Natural killer cell (primary cell): ENCODE results near the gene GRIN3B. TPM values are rescaled to one million over a fixed set of nuclear protein-coding genes. Genes with fewer than 3 reads are reported as not detected.

Experiments
- ATAC-seq, 3 donors: fragments of 150-1000 bp in 2 of 3; fragments of 200-7000 bp in 1 of 3; cut with Tn5 transposase; 1 replicate in 1 of 3; 2 replicates in 2 of 3; pipeline ENCODE4 v1.10.0; 2021; ENCODE audit warnings: mild to moderate bottlenecking in 2 of 3, moderate library complexity in 2 of 3
- DNase-seq, 2 donors: peaks; one replicate each; pipeline versions ENCODE4 v3.0.0 to v3.0.0-alpha.2; 2013 to 2021; ENCODE audit warnings: mixed read lengths in 1 of 2
- H3K27ac ChIP-seq: one replicate; pipeline ENCODE4 v1.5.1; 2013; ENCODE audit warnings: mild to moderate bottlenecking, low read length
- H3K27me3 ChIP-seq: one replicate; pipeline ENCODE4 v1.6.1; 2013; ENCODE audit warnings: low read length; ENCODE audit not compliant: control insufficient read depth, insufficient read depth
- H3K36me3 ChIP-seq: one replicate; pipeline ENCODE4 v1.6.1; 2013; ENCODE audit warnings: low read length; ENCODE audit not compliant: control insufficient read depth, insufficient read depth
- H3K4me1 ChIP-seq: one replicate; pipeline ENCODE4 v1.6.1; 2013; ENCODE audit warnings: low read length; ENCODE audit not compliant: control insufficient read depth, insufficient read depth
- H3K4me3 ChIP-seq: one replicate; pipeline ENCODE4 v1.5.1; 2013; ENCODE audit warnings: low read length
- H3K9me3 ChIP-seq: one replicate; pipeline ENCODE4 v1.6.1; 2013; ENCODE audit warnings: low read length; ENCODE audit not compliant: control insufficient read depth, insufficient read depth
- H3K27ac Mint-ChIP-seq, 2 donors: one replicate each; pipeline ENCODE4 v1.8.0; 2022; ENCODE audit warnings: mild to moderate bottlenecking in 2 of 2, mixed read lengths in 2 of 2, moderate library complexity in 1 of 2
- H3K27me3 Mint-ChIP-seq, 2 donors: one replicate each; pipeline ENCODE4 v1.8.0; 2022; ENCODE audit warnings: low read depth in 2 of 2, mixed read lengths in 2 of 2
- H3K36me3 Mint-ChIP-seq: one replicate; pipeline ENCODE4 v1.8.0; 2022; ENCODE audit warnings: mixed read lengths
- H3K4me1 Mint-ChIP-seq, 2 donors: one replicate each; pipeline ENCODE4 v1.8.0; 2022; ENCODE audit warnings: mixed read lengths in 2 of 2
- H3K4me3 Mint-ChIP-seq: one replicate; pipeline ENCODE4 v1.8.0; 2022; ENCODE audit warnings: mild to moderate bottlenecking, moderate library complexity, mixed read lengths
- H3K9me3 Mint-ChIP-seq, 2 donors: one replicate each; pipeline ENCODE4 v1.8.0; 2022; ENCODE audit warnings: mixed read lengths in 2 of 2
- WGBS: methylation state at CpG from one replicate; pipeline ENCODE4 v1.1.7; 2013; ENCODE audit warnings: missing lambda C conversion rate; ENCODE audit not compliant: insufficient coverage; 5-methylcytosine and 5-hydroxymethylcytosine counted together
- intact Hi-C: fragments of 100-400 bp; cut with micrococcal nuclease; formaldehyde crosslinking; loops from one replicate; pipeline ENCODE4 v1.14.2; 2022
- total RNA-seq, 4 donors: library from RNA; stranded (reverse); fragments of 120-200 nt in 1 of 4; gene quantifications; one replicate each; pipeline versions ENCODE4 v1.2.3 to v1.2.4, GENCODE V29; 2013 to 2022
- TF ChIP-seq, protein P1 (sequence below): fragments of 200-600 bp; IDR thresholded peaks from one replicate; pipeline ENCODE4 v1.8.0; 2022; ENCODE audit warnings: antibody characterized with exemption

Gene GRIN3B
- total RNA-seq, 3 donors from 2014 or later (not counting 1 experiment from before 2014, with no cell fraction given): 0.09 to 0.15 TPM; not detected in 1

DNA sequence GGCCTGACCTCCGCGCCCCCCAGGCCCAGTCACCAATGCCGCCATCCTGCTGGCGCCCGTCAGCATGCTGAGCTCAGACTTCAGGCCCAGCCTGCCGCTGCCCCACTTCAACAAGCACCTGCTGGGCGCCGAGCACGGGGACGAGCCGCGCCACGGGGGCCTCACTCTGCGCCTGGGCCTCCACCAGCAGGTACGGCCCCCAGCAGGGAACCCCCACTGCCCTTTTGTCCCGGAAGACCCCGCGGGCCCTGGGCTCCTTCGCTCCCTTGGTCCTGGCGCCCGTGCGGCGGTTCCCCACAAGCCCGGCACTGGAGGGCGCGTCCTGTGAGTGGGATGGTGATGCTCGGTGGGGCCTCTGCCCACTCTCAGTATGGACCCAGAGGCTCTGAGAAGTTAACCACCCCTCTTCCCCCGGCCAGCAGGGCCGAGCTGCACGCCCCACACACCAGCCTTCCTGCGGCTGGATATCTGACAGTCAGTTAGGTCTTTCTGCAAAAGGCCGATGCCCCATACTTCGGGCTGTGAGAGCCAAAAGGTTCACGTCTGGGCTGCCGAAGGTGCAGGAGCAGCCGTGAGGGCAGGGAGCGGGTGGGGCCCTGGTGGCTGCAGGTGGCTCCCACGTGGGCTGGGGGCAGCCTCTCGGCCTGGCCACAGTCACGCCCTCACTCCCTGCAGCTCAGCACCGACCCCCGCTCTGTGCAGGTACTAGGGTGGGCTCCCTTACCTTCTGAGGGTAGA lies 8.1 kb upstream of the GRIN3B start:
- H3K4me1 ChIP-seq: peaks cover 32% of the 10 kb centered on the region
- H3K36me3 Mint-ChIP-seq: no peaks in the 10 kb centered on the region
- H3K36me3 ChIP-seq: peaks cover 8% of the 10 kb centered on the region
- DNase-seq (no peak), ATAC-seq (no peak)
- 96% methylated on average over 40 of the region's 42 CpGs for WGBS
- H3K4me3 Mint-ChIP-seq: no peak overlapping the region
- peaks cover 7 to 17% of the 10 kb centered on the region in 2 donors for H3K4me1 Mint-ChIP-seq
- intact Hi-C loops: no loop called here
- H3K9me3 Mint-ChIP-seq: no peaks in the 10 kb centered on the region
- TF ChIP-seq, protein P1, sequence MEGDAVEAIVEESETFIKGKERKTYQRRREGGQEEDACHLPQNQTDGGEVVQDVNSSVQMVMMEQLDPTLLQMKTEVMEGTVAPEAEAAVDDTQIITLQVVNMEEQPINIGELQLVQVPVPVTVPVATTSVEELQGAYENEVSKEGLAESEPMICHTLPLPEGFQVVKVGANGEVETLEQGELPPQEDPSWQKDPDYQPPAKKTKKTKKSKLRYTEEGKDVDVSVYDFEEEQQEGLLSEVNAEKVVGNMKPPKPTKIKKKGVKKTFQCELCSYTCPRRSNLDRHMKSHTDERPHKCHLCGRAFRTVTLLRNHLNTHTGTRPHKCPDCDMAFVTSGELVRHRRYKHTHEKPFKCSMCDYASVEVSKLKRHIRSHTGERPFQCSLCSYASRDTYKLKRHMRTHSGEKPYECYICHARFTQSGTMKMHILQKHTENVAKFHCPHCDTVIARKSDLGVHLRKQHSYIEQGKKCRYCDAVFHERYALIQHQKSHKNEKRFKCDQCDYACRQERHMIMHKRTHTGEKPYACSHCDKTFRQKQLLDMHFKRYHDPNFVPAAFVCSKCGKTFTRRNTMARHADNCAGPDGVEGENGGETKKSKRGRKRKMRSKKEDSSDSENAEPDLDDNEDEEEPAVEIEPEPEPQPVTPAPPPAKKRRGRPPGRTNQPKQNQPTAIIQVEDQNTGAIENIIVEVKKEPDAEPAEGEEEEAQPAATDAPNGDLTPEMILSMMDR: no peak
- H3K4me3 ChIP-seq: no peak overlapping the region
- no peak overlapping the region for H3K27ac Mint-ChIP-seq
- no peak overlapping the region for H3K27ac ChIP-seq
- peaks cover 0 to 5% of the 10 kb centered on the region in 2 donors for H3K27me3 Mint-ChIP-seq
- no peaks in the 10 kb centered on the region for H3K9me3 ChIP-seq
- peaks cover 2% of the 10 kb centered on the region for H3K27me3 ChIP-seq

DNA sequence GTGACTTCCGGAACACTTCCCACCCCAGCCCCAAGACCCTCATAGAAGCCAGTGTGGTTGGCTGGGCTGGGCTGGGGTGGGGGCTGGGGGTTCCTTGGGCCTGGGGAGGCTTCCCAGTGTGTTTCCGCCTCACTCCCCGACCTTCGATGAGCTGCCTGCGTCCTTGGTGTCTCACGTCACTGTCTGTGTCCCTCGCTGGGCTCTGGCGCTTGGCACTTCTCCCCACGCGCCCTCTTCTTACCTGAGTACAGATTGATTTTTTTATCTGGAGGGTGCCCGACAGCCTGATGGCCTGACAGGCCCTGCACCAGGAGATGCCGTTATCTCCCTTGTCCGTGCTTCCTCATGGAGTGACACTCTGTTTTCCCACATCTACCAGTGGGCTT lies 7.6 kb upstream of the GRIN3B start:
- H3K9me3 Mint-ChIP-seq: no peaks in the 10 kb centered on the region
- TF ChIP-seq, protein P1: no peak
- Histone ChIP-seq H3K4me1 (peaks cover 34% of the 10 kb centered on the region), H3K27ac (no peak overlapping the region), H3K27me3 (peaks cover 7% of the 10 kb centered on the region), H3K9me3 (no peaks in the 10 kb centered on the region), H3K4me3 (no peak overlapping the region), H3K36me3 (peaks cover 6% of the 10 kb centered on the region)
- peaks cover 0 to 5% of the 10 kb centered on the region in 2 donors for H3K27me3 Mint-ChIP-seq
- no peak overlapping the region for H3K4me3 Mint-ChIP-seq
- H3K4me1 Mint-ChIP-seq: peaks cover 7 to 17% of the 10 kb centered on the region in 2 donors
- DNase-seq (no peak), ATAC-seq (no peak)
- WGBS: 97% methylated on average over 12 of the region's 13 CpGs
- intact Hi-C loops: no loop called here
- no peaks in the 10 kb centered on the region for H3K36me3 Mint-ChIP-seq
- H3K27ac Mint-ChIP-seq: no peak overlapping the region

DNA sequence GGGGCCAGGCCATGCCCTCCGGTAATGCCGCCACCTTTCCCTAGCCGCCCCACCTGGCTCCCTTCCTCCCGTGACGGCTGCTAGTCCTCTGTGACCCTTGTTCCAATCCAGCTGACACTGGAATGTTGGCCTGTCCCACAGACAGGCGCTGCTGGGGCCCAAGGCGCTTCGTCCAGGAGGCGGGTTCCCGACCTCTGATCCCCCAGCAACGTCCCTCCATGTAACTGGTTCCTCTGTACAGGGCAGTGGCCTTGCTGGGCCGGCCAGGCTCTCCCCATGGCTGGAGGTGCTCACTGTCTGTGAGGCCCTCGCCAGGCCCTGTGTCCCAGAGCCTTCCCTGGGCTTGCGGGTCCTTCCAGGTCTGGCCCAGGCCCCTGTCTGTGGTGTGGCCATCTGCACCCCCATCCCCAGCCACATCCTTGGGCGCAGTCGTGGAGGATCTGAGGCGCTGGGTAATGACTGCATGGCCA lies 6.8 kb upstream of the GRIN3B start:
- Histone ChIP-seq H3K9me3 (no peaks in the 10 kb centered on the region), H3K36me3 (peaks cover 4% of the 10 kb centered on the region), H3K4me1 (peaks cover 32% of the 10 kb centered on the region), H3K27ac (no peak overlapping the region), H3K4me3 (no peak overlapping the region), H3K27me3 (peaks cover 8% of the 10 kb centered on the region)
- peaks cover 7 to 17% of the 10 kb centered on the region in 2 donors for H3K4me1 Mint-ChIP-seq
- intact Hi-C loops: no loop called here
- TF ChIP-seq, protein P1: no peak
- 96% methylated on average over 17 of the region's 17 CpGs for WGBS
- DNase-seq (no peak), ATAC-seq (no peak)
- H3K36me3 Mint-ChIP-seq: no peaks in the 10 kb centered on the region
- H3K27ac Mint-ChIP-seq: no peak overlapping the region
- H3K27me3 Mint-ChIP-seq: peaks cover 0 to 9% of the 10 kb centered on the region in 2 donors
- H3K9me3 Mint-ChIP-seq: no peaks in the 10 kb centered on the region
- no peak overlapping the region for H3K4me3 Mint-ChIP-seq
